ENCODE measurements around the gene DCX.

Gene DCX

DNA sequence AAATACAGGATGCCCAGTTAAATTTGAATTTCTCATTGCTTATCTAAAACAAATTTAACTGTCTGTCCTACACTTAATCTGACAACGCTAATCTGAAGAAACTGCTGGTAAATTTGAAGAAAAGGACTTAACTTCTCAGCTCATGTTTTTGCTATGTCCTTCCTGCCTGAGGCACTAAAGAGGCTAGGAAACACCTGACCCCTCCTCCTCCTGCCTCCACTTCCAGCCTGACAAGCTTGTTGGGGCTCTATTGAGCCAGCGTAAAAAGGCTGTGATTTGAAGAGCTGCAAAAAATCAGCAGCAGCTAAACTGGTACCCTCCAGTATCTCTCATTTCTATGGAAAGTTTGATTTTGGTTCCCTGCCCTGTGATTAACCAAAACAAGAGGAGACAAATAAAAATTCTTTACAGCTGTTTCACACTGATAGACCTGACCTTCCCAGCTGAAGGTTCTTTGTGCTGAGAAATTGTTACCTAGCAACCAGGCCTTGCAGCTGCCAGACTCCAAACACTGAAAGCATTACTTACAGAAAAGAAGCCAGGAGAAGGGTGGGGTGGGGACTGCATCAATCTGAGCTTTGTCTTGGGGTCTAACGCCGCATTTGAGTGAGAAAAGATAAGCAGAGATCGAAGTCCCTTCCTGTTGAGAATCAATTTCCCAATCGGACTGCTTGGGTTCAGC lies 35.0 kb downstream of the DCX start:
- DNase-seq (ENCODE audit: low read depth): no peak
- no peak overlapping the region for H3K4me3 ChIP-seq (ENCODE audit: low read depth, low read length)
- no peak for TF ChIP-seq CTCF (IDR thresholded peaks at IDR 0.05; ENCODE audit: low read depth, low read length, missing control alignments)

GRCh38 chrX:111376486-111376885 lies 35.5 kb downstream of the DCX start:
- TF ChIP-seq CTCF (IDR thresholded peaks at IDR 0.05; ENCODE audit: low read depth, low read length, missing control alignments): no peak
- no peak for DNase-seq (ENCODE audit: low read depth)
- H3K4me3 ChIP-seq (ENCODE audit: low read depth, low read length): no peak overlapping the region

DNA sequence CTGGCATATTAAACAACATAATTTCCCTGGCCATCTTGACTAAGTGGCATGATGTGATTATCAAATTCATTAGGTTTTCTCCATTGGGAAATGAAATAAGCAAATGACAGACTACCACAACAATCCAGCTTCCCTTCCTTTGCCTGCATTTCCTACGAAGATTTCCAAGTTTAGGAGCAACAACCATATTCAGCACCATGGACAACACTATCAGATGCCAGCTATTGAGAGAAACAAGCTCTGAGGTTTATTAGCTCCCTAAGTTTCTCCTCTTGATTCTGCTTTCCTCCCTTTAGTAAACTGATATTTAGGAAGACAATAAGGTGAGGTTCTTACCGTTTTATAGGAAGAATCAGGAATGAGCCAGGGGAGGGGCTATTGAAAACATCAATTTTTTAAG lies 36.2 kb downstream of the DCX start:
- TF ChIP-seq CTCF (IDR thresholded peaks at IDR 0.05; ENCODE audit: low read depth, low read length, missing control alignments): no peak
- no peak for DNase-seq (ENCODE audit: low read depth)

GRCh38 chrX:111372086-111372485 lies 39.9 kb downstream of the DCX start:
- DNase-seq (ENCODE audit: low read depth): no peak
- no peak overlapping the region for H3K4me3 ChIP-seq (ENCODE audit: low read depth, low read length)
- no peak for TF ChIP-seq CTCF (IDR thresholded peaks at IDR 0.05; ENCODE audit: low read depth, low read length, missing control alignments)

More for the DNA sequence above, 36.2 kb downstream of the DCX start:
- no peak overlapping the region for H3K4me3 ChIP-seq (ENCODE audit: low read depth, low read length)

- H3K4me3 ChIP-seq (ENCODE audit: low read depth, low read length): no peak overlapping the region
- no peak for TF ChIP-seq CTCF (IDR thresholded peaks at IDR 0.05; ENCODE audit: low read depth, low read length, missing control alignments)
- DNase-seq (ENCODE audit: low read depth): no peak
Observed at GRCh38 chrX:111365770-111366325, 46.1 kb downstream of the DCX start.

DNA sequence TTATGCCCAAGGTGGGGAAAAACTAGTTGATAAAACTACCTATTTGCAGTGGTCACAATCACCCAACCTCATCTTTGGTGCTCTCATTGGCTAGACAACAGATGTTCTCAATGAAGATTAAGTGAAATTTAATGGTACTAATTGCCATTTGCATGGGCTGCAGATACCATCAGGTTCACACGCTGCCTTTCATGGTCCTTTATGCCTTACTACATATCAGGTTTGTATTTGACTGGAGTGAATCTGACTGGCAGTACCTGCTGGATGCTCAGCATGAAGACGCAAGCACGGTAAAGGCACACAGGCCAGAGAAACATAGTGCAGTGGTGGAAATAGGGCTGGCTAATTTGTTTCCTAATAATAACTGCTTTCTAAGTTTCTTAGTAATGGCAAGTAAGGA lies 48.3 kb downstream of the DCX start:
- DNase-seq (ENCODE audit: low read depth): no peak
- no peak overlapping the region for H3K4me3 ChIP-seq (ENCODE audit: low read depth, low read length)
- TF ChIP-seq CTCF (IDR thresholded peaks at IDR 0.05; ENCODE audit: low read depth, low read length, missing control alignments): no peak

- no peak for TF ChIP-seq CTCF (IDR thresholded peaks at IDR 0.05; ENCODE audit: low read depth, low read length, missing control alignments)
- no peak for DNase-seq (ENCODE audit: low read depth)
- H3K4me3 ChIP-seq (ENCODE audit: low read depth, low read length): no peak overlapping the region
Observed at GRCh38 chrX:111361751-111362150, 50.2 kb downstream of the DCX start.

All from GM12864 (cell line).